Stomach (tissue), 9 donors: Measurements from ENCODE around the gene ERC2. TPM values are rescaled to one million over a fixed set of nuclear protein-coding genes. Genes with fewer than 3 reads are reported as not detected.

Experiments
- DNase-seq, 2 donors: peaks; one replicate each; pipeline versions ENCODE4 v3.0.0 to v3.0.0-alpha.2; 2013 to 2019
- H3K27ac ChIP-seq, 5 donors: fragments of 200-600 bp in 4 of 5; sonication (generic) in 4 of 5; one replicate each; pipeline ENCODE4 v1.5.1; 2013 to 2019; ENCODE audit warnings: mild to moderate bottlenecking in 1 of 5, moderate library complexity in 1 of 5
- H3K27me3 ChIP-seq, 3 donors: fragments of 200-600 bp; sonication (generic); one replicate each; pipeline ENCODE4 v1.5.1; 2017 to 2019; ENCODE audit warnings: mixed run types in 1 of 3
- H3K36me3 ChIP-seq, 4 donors: fragments of 200-600 bp; sonication (generic); 1 replicate in 3 of 4; 2 replicates in 1 of 4; pipeline ENCODE4 v1.5.1; 2016 to 2019
- H3K4me1 ChIP-seq, 4 donors: fragments of 200-600 bp; sonication (generic); one replicate each; pipeline ENCODE4 v1.5.1; 2016 to 2019
- H3K4me3 ChIP-seq, 4 donors: fragments of 200-600 bp; sonication (generic) in 3 of 4; one replicate each; pipeline ENCODE4 v1.5.1; 2016 to 2019; ENCODE audit warnings: mild to moderate bottlenecking in 1 of 4
- H3K9me3 ChIP-seq, 4 donors: fragments of 200-600 bp; sonication (generic); one replicate each; pipeline ENCODE4 v1.5.1; 2016 to 2019
- EP300 ChIP-seq: sonication (generic); formaldehyde crosslinking; IDR thresholded peaks from one replicate; pipeline ENCODE4 v1.6.1; 2017; ENCODE audit warnings: antibody characterized with exemption
- POLR2A ChIP-seq, 4 donors: fragments of 450-650 bp; IDR thresholded peaks; one replicate each; pipeline ENCODE4 v1.6.1; 2016; ENCODE audit warnings: antibody characterized with exemption in 4 of 4, control low read depth in 2 of 4, mild to moderate bottlenecking in 1 of 4, moderate library complexity in 1 of 4
- POLR2AphosphoS5 ChIP-seq, 3 donors: sonication (generic); formaldehyde crosslinking; IDR thresholded peaks; one replicate each; pipeline ENCODE4 v1.6.1; 2016; ENCODE audit warnings: antibody characterized with exemption in 3 of 3
- WGBS, 5 donors: extraction: QIAGEN DNeasy Blood & Tissue Kit in 3 of 5; methylation state at CpG; one replicate each; pipeline versions ENCODE4 v1.1.5 to v1.1.7; 2013 to 2018; 5-methylcytosine and 5-hydroxymethylcytosine counted together
- intact Hi-C: fragments of 100-400 bp; cut with DNase I; formaldehyde crosslinking; loops from one replicate; pipeline ENCODE4 v1.15.1; 2023; ENCODE audit warnings: low total_unique reads
- polyA plus RNA-seq, 3 donors: library from polyadenylated mRNA; stranded (reverse); fragments of 200-250 nt; gene quantifications; one replicate each; pipeline ENCODE4 v1.2.3, GENCODE V29; 2013
- total RNA-seq, 5 donors: library from RNA; depleted of rRNA; stranded (reverse); fragments of >200 nt; gene quantifications; one replicate each; pipeline versions ENCODE4 v1.1.0 to v1.2.3, GENCODE V29; 2014 to 2016
- TF ChIP-seq, protein P1 (sequence below), 7 experiments: fragments of 450-650 bp in 4 of 7; fragments of 200-600 bp in 3 of 7; sonication (generic) in 3 of 7; IDR thresholded peaks; one replicate each; pipeline ENCODE4 v1.5.1; 2016 to 2019; ENCODE audit warnings: antibody characterized with exemption in 7 of 7, control low read depth in 2 of 7, mild to moderate bottlenecking in 1 of 7
- donor health status: healthy with polysubstance abuse.
- donor health status: Bipolar disorder and iron deficiency.
- donor health status: healthy.

ERC2 gene
- total and polyA plus RNA-seq, 8 donors, result 0.43 to 3.1 (median 1.3) TPM; not detected in 2

DNA sequence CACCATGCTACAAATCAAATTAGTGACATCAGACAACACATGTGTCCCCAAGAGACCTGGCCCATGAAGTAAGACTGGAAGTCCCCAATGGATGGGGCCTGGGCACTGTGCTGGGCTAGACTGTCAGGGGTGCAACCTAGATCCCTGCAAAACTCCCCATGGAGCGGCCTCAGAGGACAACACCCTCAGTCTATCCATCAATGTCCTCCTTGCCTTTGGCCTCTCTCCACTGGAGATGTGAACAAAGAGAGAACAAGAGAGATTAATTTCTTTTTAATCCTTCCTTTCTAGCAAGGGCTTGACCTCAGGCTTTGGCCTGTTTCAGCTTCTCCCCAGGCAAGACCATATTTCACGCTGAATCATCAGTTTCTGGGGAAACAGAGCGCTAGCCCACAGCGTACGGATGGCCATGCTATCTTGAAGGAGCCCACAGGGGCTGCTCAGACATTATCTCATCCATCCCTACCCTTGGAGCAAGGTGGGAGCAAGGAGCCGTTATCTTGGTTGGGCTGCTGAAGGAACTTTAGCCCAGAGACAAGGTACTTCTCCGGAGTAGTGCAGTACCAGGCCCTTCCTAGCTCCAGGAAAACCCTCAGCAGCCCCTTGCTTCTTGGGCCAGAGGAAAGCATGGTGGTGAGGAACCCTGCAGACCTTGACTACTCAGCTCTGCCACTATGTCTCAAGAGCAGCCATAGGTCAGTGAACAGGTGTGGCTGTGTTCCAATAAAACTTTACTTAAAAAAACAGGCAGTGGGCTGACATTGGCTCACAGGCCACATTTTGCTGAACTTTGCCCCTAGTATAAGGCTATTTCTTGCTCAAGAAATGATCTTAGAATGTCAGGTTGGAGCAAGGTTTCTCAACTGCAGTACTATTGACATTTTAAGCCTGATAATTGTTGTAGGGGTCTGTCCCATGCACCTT, 908.5 kb downstream of the ERC2 start:
- H3K27ac ChIP-seq, result no peak overlapping the region
- no peaks in the 10 kb centered on the region for H3K4me1 ChIP-seq
- H3K9me3 ChIP-seq, result no peaks in the 10 kb centered on the region
- H3K27me3 ChIP-seq, result no peaks in the 10 kb centered on the region
- no peak overlapping the region for H3K4me3 ChIP-seq
- DNase-seq, result no peak
- intact Hi-C loops, result no loop called here
- H3K36me3 ChIP-seq, result no peaks in the 10 kb centered on the region
- WGBS, 5 donors, result 79 to 94% (median 88%) methylated on average over 6 to 7 of the region's 7 CpGs
- TF ChIP-seq EP300 (no peak), POLR2AphosphoS5 (IDR thresholded peaks at IDR 0.05) (no peak), POLR2A (IDR thresholded peaks at IDR 0.05) (no peak)
- TF ChIP-seq, protein P1, sequence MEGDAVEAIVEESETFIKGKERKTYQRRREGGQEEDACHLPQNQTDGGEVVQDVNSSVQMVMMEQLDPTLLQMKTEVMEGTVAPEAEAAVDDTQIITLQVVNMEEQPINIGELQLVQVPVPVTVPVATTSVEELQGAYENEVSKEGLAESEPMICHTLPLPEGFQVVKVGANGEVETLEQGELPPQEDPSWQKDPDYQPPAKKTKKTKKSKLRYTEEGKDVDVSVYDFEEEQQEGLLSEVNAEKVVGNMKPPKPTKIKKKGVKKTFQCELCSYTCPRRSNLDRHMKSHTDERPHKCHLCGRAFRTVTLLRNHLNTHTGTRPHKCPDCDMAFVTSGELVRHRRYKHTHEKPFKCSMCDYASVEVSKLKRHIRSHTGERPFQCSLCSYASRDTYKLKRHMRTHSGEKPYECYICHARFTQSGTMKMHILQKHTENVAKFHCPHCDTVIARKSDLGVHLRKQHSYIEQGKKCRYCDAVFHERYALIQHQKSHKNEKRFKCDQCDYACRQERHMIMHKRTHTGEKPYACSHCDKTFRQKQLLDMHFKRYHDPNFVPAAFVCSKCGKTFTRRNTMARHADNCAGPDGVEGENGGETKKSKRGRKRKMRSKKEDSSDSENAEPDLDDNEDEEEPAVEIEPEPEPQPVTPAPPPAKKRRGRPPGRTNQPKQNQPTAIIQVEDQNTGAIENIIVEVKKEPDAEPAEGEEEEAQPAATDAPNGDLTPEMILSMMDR (IDR thresholded peaks at IDR 0.05), result no peak

DNA sequence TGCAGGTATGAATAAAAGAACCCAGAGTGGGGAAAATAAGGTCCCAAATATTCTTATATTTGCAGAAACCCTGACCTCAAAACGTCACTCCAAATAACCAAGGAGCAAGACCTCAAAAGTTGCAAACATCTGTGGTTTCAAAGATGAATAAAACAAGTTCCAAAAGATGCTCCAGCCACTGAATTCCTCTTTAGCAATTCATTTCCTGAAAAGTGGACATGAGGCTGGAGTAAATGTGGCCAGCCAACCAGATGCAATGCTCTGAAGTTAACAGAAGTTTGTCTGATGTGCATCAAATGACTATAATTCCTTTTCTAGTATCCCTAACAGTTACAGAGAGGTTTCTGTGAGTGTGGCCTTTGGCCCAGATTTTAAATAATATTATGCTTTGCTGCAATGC, 910.0 kb downstream of the ERC2 start:
- Histone ChIP-seq H3K4me1 (no peaks in the 10 kb centered on the region), H3K27me3 (no peaks in the 10 kb centered on the region), H3K4me3 (no peak overlapping the region), H3K36me3 (no peaks in the 10 kb centered on the region), H3K9me3 (no peaks in the 10 kb centered on the region), H3K27ac (no peak overlapping the region)
- WGBS, 5 donors, result 60 to 81% (median 71%) methylated on average over 1 of the region's 1 CpG
- no peak for DNase-seq
- no peak for TF ChIP-seq POLR2AphosphoS5 (IDR thresholded peaks at IDR 0.05)
- TF ChIP-seq EP300, result no peak
- TF ChIP-seq, protein P1 (IDR thresholded peaks at IDR 0.05), result no peak
- TF ChIP-seq POLR2A (IDR thresholded peaks at IDR 0.05), result no peak
- intact Hi-C loops, result no loop called here

DNA sequence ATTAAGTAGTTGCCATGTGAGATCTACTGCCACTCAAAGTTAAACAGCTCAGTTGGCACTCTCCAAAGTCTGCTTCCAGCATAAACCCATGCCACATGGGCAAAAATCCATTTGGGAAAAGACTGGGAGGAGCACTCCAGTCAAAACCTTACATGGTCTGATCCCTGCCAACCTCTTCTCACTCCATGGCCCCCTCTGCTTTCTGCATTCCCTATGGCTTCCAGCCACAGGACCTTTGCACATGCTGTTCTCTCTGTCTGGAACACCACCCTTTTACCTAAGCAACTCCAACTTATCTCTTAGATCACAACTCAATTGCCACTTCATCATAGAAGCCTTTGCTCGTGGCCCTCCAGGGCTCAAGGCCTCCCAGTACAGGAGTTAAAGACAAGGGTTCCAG, 910.7 kb downstream of the ERC2 start:
- intact Hi-C loops, result no loop called here
- 87 to 91% (median 89%) methylated on average over 1 of the region's 1 CpG for WGBS, 5 donors
- Histone ChIP-seq H3K36me3 (no peaks in the 10 kb centered on the region), H3K27ac (no peak overlapping the region), H3K9me3 (no peaks in the 10 kb centered on the region), H3K4me1 (no peaks in the 10 kb centered on the region), H3K4me3 (no peak overlapping the region), H3K27me3 (no peaks in the 10 kb centered on the region)
- no peak for TF ChIP-seq POLR2AphosphoS5 (IDR thresholded peaks at IDR 0.05)
- TF ChIP-seq, protein P1 (IDR thresholded peaks at IDR 0.05), result no peak
- TF ChIP-seq POLR2A (IDR thresholded peaks at IDR 0.05), result no peak
- TF ChIP-seq EP300, result no peak
- DNase-seq, result no peak

DNA sequence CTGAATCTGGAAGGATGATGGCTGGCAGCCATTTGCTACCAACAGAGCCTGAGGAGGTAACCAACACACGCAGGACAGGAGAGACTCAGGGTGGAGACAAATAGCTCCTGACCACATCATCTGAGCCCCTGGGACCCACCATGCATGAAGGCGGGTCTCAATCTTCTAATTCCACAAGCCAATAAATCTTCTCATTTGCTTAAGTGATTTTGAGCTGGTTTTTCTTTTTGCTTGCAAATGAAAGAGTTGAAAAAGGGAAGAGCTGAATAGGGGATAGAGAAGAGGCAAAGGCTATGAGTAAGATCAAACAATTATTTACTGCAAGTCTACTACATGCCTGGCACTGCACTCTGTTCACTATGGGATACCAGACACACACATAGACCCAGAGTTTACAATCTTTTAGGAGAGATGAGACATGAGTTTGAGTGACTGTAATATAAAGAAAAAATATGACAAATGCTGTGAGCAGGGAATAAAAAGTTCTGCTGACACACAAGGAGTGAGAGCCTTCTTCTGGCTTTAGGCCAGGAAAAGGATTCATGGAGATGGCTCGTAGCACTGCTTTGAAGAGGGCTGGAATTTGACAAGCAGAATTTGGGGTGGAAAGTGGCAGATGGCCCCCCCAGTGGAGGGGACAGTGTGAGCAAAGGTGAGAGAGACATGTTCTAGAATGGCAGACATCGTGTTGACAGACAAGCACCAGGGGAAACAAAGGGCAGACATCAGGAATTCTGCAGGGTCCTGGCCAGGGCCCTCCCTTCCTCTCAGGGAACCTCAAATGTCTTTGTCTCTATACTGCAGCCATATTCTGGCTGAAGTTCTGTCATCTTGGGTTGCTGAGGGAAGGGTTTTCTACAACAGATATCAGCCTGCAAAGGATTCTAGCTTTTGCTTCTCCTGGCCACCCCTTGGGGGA, 911.4 kb downstream of the ERC2 start:
- no peak overlapping the region for H3K4me3 ChIP-seq
- H3K9me3 ChIP-seq, result no peaks in the 10 kb centered on the region
- no peak for DNase-seq
- no peak for TF ChIP-seq POLR2AphosphoS5 (IDR thresholded peaks at IDR 0.05)
- TF ChIP-seq EP300, result no peak
- TF ChIP-seq, protein P1 (IDR thresholded peaks at IDR 0.05), result no peak
- TF ChIP-seq POLR2A (IDR thresholded peaks at IDR 0.05), result no peak
- whole genome bisulfite sequencing, 5 donors, result 69 to 83% (median 78%) methylated on average over 4 of the region's 4 CpGs
- intact Hi-C loops, result no loop called here
- H3K27ac ChIP-seq, result no peak overlapping the region
- no peaks in the 10 kb centered on the region for H3K36me3 ChIP-seq
- no peaks in the 10 kb centered on the region for H3K4me1 ChIP-seq
- H3K27me3 ChIP-seq, result no peaks in the 10 kb centered on the region
